Activated T-cell treated with anti-CD3 and anti-CD28 coated beads for 1 hour (primary cell): ENCODE data around the gene SCN5A.

ENCODE experiments used
- DNase-seq: peaks from one replicate; pipeline ENCODE4 v3.0.0-alpha.2; 2020; ENCODE audit warnings: low read depth

Gene SCN5A

GRCh38 chr3:38541806-38542205 lies 107.7 kb downstream of the SCN5A start:
- DNase-seq: no peak

GRCh38 chr3:38538773-38539353 lies 110.6 kb downstream of the SCN5A start:
- no peak for DNase-seq

- DNase-seq: no peak
These were observed 112.8 kb downstream of the SCN5A start for GRCh38 chr3:38536671-38537070.

GRCh38 chr3:38534604-38535003 lies 114.9 kb downstream of the SCN5A start:
- DNase-seq: no peak

GRCh38 chr3:38534180-38534579 lies 115.3 kb downstream of the SCN5A start:
- no peak for DNase-seq

- no peak for DNase-seq
These were observed 116.1 kb downstream of the SCN5A start for GRCh38 chr3:38533285-38533976.

GRCh38 chr3:38532529-38532928 lies 117.0 kb downstream of the SCN5A start:
- DNase-seq: no peak

- DNase-seq: no peak
These were observed 121.0 kb downstream of the SCN5A start for GRCh38 chr3:38528457-38528856.

GRCh38 chr3:38526792-38527191 lies 122.7 kb downstream of the SCN5A start:
- no peak for DNase-seq

- DNase-seq: no peak
These were observed 125.2 kb downstream of the SCN5A start for GRCh38 chr3:38524141-38524739.

- DNase-seq: no peak
These were observed 127.5 kb downstream of the SCN5A start for GRCh38 chr3:38522002-38522401.

- peak; percentile 51 for DNase-seq
These were observed 128.0 kb downstream of the SCN5A start for GRCh38 chr3:38521391-38521987.

GRCh38 chr3:38519651-38520050 lies 129.8 kb downstream of the SCN5A start:
- DNase-seq: no peak

- DNase-seq: no peak
These were observed 130.5 kb downstream of the SCN5A start for GRCh38 chr3:38519000-38519399.

GRCh38 chr3:38516669-38517068 lies 132.8 kb downstream of the SCN5A start:
- DNase-seq: no peak

- no peak for DNase-seq
These were observed 134.1 kb downstream of the SCN5A start for GRCh38 chr3:38515367-38515766.

- DNase-seq: no peak
These were observed 137.9 kb downstream of the SCN5A start for GRCh38 chr3:38511546-38511945.

GRCh38 chr3:38510631-38511030 lies 138.9 kb downstream of the SCN5A start:
- no peak for DNase-seq

- no peak for DNase-seq
These were observed 139.8 kb downstream of the SCN5A start for GRCh38 chr3:38509732-38510131.

GRCh38 chr3:38507120-38507519 lies 142.4 kb downstream of the SCN5A start:
- DNase-seq: no peak

GRCh38 chr3:38500688-38501417 lies 148.6 kb downstream of the SCN5A start:
- DNase-seq: no peak
